Stimulated activated CD4-positive, alpha-beta T cell treated with anti-CD3 and anti-CD28 coated beads, Interleukin-2, amount 100 ng/mL, for 48 hours (primary cell): ENCODE data around the gene C16orf96.
"Not testable (repeated sequence)": the region's sequence is repeated elsewhere in the genome, so short reads cannot be mapped to it uniquely, and the experiment has no call there.

Experiments used
- DNase-seq, 2 donors: peaks; one replicate each; pipeline ENCODE4 v3.0.0-alpha.2; 2020

The C16orf96 gene

DNA sequence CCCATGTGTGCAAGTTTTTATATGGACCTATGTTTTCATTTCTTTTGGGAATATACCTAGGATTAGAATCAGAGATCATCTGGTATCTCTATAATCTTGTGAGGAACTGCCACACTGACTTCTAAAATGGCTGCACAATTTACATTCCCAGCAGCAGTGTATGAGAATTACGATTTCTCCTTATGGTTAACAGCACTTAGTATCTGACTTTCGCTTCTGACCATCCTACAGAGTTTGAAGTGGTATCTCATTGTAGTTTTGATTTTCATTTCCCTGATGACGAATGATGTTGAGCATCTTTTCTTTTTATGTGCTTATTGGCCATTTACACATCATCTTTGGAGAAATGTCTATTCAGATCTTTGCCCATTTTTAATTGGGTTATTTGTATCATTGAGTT is 10.0 kb downstream of the C16orf96 start:
- DNase-seq, result no peak

DNA sequence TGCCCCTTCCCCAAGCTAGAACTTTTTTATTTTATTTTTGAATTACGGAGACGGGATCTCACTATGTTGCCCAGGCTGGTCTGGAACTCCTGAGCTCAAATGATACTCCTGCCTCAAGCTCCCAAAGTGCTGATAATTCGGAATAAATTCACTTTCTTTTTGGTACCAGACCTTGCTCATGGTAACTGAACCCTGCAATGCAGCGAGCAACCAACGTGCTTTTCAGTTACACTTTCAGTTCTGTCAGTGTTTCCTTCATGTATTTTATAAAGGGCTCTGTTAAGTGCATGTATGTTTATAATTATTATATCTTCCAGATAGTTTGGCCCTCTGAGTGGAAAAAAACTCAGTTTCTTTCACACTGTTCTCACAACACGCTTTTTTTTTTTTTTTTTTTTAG is 13.9 kb downstream of the C16orf96 start:
- DNase-seq, result no peak

DNA sequence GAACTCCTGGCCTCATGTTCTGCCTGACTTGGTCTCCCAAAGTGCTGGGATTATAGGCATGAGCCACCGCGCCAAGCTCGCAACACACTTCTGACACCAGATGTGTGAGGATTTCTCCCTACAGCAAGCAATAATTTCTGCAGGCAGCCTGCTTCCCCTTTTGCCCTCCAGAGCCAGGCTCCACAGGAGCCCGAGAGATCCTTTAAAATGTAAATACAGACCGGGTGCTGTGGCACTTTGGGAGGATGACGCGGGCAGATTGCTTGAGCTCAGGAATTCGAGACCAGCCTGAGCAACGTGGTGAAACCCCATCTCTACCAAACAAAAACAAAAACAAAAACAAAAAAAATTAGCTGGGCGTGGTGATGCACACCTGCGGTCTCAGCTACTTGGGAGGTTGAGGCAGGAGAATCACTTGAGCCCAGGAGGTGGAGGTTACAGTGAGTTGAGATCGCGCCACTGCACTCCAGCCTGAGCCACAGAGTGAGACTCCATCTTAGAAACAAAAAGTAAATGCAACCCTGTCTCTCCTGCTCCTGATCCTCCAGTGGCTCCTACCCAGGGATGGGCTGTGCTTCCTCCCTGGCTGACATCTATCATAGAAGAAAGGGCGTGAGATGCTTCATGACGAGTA is 14.7 kb downstream of the C16orf96 start:
- DNase-seq, result no peak

DNA sequence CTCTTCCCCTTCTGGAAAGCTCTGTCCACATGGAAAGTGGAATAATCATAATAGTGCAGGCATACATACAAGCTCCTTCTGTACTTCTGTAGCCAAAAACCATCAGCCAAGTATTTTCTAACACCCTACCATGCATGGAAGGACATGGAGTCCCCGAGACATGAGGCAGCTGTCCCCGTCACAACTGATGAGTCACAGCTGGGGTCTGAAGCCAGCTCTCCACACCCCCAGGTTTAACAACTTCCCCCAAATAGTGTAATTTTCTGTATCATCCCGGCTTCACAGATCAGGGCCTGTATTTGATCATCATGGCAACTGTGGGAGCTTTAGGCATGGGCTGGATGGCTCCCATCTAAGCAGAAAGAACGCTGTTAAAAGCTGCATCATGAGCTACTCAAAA is 16.6 kb downstream of the C16orf96 start:
- no peak for DNase-seq

DNA sequence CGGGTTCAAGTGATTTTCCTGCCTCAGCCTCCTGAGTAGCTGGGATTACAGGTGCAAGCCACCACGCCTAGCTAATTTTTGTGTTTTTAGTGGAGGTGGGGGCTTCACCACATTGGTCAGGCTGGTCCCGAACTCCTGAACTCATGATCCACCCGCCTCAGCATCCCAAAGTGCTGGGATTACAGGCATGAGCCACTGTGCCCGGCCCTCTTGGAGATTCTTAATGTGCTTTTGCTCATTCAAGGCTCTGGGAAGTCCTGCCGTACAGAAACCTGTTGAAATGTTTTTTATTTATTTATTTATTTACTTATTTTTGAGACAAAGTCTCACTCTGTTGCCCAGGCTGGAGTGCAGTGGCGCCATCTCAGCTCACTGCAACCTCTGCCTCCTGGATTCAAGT is 17.8 kb downstream of the C16orf96 start:
- not testable (repeated sequence) for DNase-seq

DNA sequence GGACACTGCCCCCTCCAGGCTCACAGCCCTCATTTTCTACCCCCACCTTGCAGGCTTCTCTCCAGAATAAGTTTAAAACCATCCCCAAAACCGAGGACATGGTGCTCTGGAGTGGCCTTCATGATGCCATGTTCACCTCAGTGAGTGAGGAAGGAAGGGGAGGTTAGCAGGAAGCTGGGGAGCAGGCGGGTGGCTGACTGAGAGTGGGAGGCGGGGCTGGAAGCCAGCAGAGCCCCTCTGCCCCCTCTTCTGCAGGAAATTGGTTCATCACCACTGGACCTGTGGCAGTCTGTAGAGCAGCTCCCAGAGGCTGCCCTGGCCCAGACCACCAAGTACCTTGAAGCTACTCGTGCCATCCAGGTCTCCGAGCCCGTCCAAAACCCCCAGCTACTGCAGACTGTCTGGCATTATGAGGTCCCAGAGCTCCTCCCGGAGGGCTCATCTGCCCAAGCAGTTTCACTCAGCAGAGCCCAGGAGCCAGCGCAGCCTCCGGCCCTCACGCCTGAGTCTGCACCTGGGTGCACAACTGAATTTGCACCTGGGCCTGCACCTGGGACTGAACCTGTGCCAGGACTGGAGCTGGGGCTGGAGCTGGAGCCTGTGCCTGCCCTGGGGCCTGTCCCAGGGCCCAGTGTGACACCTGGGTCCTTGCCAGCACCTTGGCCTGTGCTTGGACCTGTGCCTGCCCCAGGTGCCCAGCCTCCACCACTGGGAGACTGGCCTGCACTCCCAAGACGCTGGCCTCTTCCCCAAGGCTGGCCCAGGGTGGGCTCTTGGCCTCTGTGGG is 19.0 kb downstream of the C16orf96 start:
- DNase-seq, result no peak

DNA sequence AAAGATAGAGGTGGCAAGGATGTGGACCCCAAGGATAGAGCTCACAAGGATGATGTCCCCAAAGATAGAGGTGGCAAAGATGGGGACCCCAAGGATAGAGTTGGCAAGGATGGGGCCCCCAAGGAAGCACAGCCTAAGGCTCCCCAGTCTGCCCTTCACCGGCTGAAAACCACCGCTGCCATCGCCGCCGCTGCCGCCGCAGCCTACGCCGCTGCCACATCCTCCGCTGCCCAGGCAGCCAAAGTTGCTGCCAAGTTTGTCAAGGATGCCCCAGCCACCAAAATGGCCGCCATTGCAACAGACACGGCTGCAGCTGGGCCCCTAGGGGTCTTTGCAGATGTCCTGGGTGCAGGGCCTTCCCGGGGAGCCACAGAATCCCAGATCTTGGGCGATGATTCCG is 19.9 kb downstream of the C16orf96 start:
- DNase-seq, result no peak

DNA sequence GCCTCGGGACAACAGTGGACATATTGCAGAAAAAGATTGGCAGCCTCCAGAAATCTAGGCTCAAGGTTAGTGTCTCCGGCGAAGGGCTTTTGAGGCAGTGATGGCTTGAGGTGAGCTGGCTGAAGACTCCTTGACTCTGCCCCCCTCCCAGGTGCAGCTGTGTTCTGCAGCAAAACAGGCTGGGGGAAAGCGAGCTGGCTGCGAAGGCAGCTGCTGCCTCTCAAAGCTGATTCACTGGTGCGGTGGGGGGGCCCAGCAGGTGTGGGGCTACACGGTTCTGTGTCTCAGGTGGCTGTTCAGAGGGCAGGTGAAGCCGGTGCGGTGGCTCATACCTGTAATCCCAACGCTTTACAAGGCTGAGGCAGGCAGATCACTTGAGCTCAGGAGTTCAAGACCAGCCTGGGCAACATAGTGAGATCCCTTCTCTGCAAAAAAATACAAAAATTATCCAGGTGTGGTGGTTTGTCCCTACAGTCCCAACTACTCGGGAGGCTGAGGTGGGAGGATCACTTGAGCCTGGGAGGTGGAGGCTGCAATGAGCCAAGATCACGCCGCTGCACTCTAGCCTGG is 22.9 kb downstream of the C16orf96 start:
- no peak for DNase-seq

DNA sequence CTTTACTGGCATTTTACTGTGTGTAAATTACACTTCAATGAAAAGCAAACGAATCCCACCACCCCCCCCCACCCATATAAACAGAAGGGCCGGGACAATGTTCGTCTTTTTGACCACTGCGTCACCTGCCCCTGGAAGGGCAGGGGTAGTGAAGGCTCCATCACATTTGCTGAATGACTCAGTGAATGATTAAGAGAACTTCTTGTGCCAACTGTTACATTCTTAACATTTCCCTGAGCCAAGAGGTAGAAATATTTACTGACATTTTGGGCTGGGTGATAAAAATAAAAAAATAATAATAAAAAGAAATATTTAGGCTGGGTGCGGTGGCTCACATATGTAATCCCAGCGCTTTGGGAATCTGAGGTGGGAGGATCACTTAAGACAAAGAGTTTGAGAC is 24.1 kb downstream of the C16orf96 start:
- no peak for DNase-seq

DNA sequence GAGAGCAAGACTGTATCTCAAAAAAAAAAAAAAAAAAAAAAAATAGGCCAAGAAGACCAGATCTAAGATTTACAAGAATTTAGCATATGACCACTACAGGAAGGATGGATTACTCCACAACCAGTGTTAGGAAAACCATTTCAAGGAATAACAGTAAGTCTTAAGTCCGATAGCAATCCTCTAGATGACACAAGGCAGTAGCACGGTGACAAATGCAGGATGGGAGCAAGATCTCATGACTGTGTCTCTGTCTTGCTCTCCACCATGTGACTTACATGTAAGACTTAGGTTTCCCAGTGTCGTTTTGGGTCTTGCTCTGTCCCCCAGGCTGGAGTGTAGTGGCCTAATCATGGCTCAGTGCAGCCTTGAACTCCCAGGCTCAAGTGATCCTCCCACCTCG is 27.8 kb downstream of the C16orf96 start:
- DNase-seq, result no peak

DNA sequence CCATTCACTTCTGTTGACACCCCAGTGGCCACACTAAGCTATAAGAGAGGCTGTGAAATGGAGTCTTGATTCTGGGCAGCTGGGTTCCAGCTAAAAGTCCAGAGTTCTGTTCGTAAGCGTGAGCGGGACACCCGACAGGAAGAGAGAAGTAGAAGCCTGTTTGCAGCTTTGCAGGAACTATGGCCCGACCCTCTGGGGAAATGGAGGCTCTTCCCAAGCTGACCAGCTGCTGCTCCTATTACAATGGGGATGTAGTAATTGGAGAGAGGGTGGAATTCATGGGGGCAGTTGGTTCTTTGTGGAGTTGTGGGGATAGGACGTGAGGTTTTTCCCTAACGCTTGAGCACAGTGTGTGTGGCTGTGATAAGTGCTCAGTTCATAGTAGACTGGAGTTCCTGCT is 30.2 kb downstream of the C16orf96 start:
- DNase-seq, result no peak

DNA sequence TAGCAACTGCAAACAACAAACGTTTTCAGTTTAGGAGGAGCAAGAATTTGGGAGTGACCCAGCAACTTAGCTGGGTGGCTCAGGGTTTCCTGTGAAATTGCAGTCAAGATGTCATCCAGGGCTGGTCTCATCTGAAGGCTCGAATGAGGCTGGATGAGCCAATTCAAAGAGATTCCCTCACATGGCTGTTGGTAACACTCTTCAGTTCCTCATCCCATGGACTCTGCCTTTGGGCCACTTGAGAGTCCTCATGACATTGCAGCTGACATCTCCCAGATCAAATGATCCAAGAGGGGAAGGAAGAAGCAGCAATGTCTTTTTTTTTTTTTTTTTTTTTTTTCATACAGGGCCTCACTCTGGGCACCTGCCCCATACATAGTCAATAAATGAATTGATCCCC is 32.2 kb downstream of the C16orf96 start:
- DNase-seq, result no peak

DNA sequence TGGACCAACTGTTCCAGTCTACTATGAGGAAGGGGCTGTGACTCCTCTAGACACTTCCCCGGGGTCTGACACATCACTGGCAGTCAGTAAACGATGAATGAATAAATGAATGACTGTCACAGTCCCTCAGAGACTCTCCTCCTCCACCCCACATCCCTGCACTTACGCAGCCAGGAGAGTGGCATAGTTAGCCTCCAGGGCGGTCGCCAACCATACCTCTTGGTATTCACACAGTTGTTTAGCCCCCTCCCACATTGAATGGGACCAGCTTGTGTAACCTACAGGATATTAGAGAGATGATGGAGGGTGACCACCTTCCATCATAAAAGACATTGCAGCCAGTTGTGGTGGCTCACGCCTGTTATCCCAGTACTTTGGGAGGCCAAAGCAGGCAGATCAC is 32.8 kb downstream of the C16orf96 start:
- no peak for DNase-seq

DNA sequence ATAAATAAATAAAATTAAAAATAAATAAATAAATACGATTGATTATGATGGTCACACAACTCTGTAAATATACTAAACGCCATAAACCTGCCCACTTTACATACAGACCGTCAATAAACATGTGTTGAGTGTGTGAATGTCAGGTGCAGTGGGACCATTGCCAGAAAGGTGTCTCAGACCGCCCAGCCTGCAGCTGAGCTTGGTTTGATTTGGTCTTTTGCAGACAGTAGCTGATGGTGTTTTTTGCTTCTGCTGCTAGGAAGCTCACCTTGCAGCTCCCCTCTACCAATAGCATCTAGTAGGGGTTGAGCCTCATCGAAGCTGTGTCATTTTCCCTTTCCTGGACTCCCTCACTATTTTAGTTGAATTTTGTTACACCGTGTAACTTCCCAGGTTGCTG is 35.1 kb downstream of the C16orf96 start:
- DNase-seq, result no peak

DNA sequence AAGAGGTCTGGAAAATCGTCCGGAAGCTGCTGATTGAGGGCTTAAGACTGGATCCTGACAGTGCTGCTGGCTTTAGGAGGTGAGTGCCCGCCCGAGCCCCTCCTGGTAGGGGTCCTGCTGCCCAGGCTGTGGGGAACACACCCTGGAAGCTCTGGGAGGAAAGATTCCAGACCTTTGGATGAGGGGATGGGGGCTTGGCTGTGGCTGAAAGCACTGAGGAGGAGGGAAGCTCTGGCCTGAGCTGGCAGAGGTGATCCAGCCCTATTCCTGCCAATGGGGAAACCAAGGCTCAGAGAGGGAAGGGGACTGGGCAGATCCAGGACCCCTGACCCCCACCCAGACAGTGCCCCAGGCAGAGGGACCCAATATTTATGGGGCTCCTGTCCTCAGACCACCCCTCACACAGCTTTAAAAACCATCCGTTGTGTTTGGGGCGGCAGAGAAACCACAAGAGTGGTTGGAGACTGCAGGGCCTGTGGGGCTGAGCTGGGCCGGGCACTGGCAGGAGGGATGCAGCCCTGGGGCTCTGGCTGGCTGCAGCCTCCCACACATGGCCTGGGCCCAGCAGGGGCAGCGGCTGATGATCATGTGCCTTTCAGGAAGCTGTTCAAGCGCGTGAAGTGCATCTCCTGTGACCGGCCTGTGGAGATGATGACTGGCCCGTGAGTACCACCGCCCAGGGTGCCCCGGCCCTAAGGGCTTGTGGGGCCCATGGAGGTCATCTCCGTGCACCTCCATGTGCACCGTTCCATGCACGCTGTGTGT is 35.7 kb downstream of the C16orf96 start:
- DNase-seq, result no peak

DNA sequence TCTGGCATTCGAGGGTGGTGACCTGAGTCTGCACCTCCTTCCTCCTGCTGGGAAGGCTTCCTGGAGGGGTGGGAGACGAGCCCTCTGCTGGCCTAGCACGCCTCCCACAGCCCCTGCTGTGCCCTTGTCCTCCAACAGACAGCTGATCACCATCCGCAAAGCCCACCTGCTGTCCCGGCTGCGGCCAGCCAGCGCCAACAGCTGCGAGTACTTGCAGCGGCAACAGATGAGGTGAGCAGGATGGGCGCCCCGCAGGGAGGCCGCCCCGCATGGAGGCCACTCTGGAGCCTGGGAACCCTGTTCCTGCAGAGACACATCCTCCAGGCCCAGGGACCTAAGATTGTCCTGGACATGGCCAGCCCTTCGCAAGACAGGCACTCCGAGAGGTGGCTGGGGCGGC is 36.9 kb downstream of the C16orf96 start:
- no peak for DNase-seq

DNA sequence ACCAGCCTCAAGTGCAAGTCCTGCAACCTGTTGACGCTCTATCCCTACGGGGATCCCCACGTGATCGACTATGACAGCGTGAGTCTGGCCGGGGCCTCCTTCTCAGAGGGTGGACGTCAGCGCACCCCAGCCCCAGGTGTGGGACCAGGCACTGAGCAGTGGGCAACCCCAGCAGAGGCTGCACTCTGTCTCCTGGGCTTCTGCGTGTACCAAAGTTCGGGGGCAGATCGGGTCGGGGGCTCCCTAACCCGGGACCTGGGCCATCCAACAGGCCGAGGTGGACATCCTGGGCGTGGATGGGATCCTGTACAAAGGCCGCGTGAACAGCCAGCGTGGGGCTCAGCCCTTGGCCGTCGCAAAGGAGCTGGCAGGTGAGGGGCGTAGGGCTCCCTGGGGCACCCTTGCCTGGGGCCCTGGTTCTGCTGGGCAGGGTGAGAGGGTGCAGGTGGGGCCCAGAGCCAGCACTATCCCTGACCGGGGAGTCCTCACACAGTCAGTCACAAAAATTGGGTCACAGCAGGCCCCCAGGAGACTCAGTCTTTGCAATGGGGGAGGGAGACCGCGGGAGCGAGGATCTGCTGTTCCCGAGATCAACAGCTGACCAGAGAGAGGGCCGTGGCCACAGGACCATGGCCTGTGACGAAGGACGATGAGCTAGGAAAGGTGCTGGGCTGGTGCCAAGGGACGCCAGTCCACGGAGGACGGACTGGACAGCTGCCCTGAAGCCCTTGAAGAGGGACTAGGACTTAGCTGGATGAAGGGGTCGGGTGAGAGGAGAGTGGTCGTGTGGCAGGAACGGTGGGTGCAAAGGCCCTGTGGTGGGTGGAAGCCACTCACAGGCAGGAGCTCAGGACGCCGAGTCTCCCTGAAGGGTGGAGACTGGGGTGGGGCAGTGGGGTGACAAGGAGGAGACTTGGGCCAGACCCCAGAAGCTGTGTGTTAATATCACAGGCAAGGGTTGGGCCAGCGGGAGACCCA is 38.6 kb downstream of the C16orf96 start:
- DNase-seq, result no peak

DNA sequence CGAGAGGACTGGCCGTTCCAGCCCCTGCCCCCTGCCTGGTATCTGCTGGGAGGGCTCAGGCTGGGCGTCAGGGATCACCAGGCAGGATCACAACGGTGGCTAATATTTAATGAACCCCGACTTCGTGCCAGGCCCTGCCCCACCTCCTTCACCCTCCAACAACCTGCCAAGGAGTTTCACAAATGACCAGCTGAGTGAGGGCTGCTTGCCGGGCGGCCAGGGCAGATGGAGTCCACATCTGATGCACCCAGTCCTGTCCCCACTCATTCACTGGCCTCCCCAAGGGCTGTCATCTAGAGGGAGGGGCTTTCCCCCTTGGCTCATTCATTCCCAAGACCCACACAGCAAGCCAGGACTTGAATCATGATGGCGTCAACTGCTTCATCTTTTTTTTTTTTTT is 41.0 kb downstream of the C16orf96 start:
- DNase-seq, result no peak

DNA sequence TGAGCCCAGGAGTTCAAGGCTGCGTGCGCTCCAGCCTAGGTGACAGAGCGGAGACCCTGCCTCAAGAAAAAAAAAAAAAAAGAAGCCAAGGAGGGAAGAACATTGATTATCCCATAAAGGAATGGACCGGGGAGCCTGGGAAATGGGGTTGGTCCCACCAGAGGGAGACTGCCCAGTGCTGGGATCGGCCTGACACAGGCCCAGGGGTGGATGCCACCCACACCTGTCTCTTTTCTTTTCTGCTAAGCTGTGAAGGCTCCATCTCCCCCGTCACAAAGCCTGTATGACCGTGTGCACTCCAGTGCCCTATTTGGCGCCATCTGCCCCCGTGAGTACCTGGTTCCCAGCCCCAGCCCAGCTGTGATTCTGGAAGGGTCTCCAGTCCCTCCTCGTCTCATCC is 42.9 kb downstream of the C16orf96 start:
- no peak for DNase-seq

DNA sequence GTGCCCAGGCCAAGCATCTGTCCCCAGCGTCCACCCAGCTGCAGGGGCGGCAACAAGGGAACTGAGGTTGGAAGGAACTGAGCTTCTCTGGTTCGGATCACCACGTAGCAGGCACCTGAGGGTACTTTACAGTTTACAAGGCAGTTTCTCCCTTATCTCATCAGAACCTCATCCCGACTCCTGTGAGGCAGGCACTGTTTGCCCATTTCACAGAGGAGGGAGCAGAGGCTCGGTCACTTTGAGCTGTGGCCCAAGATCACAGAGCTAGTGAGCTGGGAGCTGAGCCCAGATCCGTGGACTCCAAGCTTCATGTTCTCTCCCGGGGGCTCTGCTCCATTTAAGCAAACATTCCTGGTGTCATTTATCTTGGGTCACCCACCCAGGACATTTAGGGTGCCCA is 43.4 kb downstream of the C16orf96 start:
- no peak for DNase-seq

DNA sequence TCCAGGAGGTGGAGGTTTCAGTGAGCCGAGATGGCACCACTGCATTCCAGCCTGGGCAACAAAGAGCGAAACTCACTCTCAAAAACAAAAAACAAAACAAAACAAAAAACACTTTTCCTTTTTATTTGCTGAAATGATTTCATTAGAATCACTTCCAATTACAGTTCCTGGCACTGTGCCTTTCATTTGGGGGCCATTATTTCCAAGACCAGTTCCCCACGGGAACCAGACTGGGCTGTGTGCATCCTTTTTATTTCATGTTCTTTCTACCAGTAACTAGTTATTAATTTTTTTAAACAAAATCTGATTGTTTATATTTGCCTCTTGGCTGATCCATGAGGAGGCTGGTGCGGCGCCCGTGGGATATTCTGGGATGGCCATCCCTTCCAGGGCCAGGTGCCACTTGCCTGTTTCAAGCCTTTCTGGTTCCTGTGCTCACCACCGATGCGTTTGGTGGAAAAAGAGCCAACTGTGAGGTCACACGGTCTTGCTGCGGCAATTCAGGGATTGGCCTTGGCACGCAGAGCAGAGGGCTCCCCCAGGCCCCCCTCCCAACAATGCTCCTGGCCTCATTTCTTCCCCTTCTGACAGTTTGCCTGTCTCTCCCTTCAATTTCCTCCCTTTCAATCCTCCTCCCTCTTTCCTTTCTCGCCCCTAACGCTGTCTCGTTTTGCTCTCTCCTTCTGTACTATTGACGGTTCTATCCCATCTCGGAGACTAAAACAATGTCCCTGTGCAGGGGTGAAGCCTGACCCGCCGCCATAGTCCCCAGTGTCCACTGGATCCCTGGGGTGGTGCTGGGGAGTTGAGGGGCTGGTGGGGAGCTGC is 45.1 kb downstream of the C16orf96 start:
- DNase-seq, result no peak

DNA sequence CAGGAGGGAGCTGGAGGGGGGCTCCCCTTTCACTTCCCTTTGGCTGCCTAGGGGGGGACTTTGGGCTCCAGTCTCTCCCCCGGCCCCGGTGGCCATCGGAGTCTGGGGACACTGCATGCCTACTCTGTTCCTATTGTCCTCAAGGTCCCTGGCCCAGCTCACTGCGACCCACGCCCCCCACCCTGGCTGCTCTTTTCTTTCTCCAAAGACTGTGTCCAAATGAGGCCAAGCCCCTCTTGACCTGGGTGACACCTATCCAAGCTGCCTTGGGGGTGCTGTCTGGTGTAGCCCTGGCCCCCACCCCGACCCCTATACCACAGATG is 45.7 kb downstream of the C16orf96 start:
- DNase-seq, result no peak
